GM18520 (cell line): ENCODE measurements around the gene ZSWIM8.
"Not testable (repeated sequence)": the region's sequence is repeated elsewhere in the genome, so short reads cannot be mapped to it uniquely, and the experiment has no call there.

Experiments
- ATAC-seq: cut with Tn5 transposase; IDR thresholded peaks from one replicate; pipeline ENCODE4 v1.9.1; 2021; ENCODE audit not compliant: unreplicated experiment

Gene ZSWIM8

DNA sequence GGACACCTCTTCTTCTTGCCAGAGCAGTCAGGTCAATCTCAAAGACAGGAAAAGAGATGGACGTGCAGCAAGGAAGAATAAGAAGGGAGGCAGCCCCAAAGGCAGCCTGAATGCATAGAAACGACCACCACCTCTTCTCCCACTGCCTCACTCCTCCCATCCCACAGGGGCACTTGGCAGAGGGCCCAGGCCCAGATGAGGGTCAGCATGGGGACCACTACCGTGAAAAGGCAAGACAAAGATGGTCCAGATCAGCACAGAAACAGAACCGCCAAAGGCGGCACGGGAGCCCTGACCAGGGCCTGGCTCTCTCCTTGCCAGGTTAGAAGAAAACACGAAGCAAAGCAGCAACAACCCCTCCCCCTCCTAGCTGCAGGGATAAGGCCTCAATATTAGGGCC is 27.9 kb downstream of the ZSWIM8 start:
- no peak for ATAC-seq

DNA sequence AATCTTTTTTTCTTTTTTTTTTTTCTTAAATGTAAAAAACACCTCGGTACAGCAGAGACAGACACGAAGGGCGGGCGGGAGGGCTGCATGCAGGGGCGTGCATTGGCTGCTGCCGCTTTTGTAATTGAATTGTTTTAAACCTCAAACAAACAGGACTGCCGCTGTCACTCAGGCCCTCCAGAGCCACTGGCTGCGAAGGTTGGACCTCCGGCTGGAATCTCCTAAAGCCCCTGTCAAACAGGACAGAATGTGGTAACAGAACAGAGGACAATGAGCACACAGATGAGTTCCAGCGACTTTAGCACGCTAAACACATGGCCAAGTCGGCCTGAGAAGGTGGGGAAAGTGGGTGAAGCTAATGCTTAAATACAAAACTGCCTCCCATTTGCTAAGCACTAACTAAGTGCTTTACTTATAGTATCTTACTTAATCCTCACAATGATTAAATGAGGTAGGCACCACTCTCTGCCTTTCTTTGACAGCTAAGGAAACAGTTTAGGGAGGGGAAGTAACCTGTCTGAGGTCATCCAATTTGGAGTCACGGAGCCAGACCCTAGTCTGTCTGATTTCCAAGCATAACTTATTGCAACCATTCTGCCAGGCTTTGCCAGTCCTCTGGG is 29.0 kb downstream of the ZSWIM8 start:
- ATAC-seq = no peak

- ATAC-seq = no peak
These were observed 29.7 kb downstream of the ZSWIM8 start for GRCh38 chr10:73814896-73815718.

- ATAC-seq = no peak
These were observed 30.3 kb downstream of the ZSWIM8 start for GRCh38 chr10:73815719-73816030.

DNA sequence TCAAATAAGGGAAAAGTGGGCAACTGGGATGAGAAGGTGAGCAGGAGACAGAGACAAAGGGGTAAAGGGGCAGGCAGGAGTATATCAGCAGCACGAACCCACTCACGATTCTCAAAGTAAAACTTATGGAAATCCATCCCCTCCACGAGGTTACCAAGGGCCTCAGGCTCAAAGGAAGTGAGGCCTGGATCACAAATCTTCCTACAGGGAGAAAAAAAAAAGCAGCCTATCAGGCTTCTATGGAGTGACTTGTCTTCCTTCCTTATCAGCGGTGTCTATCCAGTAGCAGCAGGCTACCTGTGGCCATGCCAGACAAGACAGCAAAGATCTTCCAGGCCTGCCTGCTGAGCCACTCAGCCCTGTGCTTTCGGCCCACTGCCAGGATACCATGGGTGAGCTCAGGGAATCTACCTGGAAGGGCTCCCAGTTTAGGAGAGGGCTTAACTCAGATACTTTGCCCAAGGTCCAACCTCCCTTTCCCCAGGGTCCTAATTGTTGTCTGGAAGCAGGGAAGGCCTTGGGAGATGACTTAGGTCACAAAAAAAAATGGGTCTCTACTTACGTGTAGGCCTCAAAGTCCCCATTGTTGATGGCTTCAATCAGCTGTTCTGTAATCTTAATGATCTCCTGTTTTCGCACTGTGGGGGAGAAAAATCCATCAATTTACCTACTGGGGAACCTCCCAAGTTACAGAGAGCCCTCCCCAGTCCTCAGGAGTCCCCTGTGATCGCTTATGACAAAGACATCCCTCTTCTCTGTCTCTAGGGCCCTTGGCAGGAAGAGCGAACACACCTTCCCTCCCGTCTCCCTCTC is 31.7 kb downstream of the ZSWIM8 start:
- ATAC-seq = no peak

GRCh38 chr10:73817826-73818225 is 32.4 kb downstream of the ZSWIM8 start:
- no peak for ATAC-seq

- no peak for ATAC-seq
These were observed 33.0 kb downstream of the ZSWIM8 start for GRCh38 chr10:73818402-73818801.

- ATAC-seq = no peak
These were observed 33.7 kb downstream of the ZSWIM8 start for GRCh38 chr10:73819081-73819480.

- no peak for ATAC-seq
These were observed 34.2 kb downstream of the ZSWIM8 start for GRCh38 chr10:73819513-73820093.

GRCh38 chr10:73823391-73823790 is 38.0 kb downstream of the ZSWIM8 start:
- no peak for ATAC-seq

DNA sequence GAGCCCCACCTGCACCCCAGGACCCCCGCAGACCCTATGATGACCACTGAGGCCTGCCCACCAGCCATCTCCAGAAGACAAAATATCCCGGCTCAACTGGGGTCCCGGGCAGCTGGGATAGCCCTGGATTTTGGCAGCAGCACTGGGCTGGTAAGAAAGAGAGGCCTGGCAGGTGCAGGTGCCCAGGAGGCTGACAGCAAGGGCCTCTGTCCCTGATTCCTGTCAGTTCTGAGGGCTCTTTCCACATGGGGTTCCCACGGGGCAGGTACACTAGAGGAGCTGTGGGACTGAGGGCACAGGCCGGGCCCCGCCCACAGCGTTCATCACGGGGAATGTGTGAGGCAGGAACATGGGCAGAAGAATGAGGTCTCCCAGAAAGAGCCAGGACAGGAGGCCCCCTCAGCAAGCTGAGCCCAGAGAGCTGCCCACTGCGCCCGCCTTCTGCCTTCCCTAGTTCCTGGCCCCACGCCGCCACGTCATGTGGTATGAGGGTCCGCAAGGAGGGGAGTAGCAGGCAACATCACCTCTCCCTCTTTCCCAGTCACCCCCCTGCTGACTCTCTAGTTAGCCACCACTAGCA is 38.8 kb downstream of the ZSWIM8 start:
- no peak for ATAC-seq

DNA sequence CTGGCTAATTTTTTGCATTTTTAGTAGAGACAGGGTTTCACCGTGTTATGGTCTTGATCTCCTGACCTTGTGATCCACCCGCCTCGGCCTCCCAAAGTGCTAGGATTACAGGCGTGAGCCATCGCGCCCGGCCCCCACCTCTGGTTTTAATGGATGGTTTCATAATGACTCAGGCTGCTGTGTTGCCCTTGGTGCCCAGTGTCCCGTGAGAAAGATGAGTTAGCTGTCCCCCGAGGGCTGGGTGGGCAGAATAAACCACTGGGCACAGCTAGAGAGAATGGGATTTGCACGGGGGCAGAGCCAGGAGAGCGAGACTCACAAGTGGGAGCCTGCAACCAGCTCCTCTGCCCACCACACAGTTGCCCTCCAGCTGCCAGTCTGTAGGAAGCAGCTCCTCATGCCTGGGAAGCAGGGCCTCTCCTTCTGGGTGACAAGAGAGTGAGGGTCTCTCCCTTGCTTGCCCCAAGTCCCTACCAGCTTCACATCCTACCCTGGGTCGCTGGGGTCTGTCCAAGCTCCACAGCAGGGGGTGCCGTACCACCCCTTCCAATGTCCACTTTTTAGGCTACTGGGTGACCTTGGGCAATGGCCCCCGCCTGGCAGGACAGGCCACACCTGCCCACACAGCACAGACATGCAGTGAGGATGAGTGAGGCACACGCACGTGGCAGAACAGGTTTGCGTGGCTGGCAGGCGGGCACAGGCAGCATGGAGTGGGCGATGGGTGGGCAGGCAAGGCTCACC is 42.1 kb downstream of the ZSWIM8 start:
- no peak for ATAC-seq

DNA sequence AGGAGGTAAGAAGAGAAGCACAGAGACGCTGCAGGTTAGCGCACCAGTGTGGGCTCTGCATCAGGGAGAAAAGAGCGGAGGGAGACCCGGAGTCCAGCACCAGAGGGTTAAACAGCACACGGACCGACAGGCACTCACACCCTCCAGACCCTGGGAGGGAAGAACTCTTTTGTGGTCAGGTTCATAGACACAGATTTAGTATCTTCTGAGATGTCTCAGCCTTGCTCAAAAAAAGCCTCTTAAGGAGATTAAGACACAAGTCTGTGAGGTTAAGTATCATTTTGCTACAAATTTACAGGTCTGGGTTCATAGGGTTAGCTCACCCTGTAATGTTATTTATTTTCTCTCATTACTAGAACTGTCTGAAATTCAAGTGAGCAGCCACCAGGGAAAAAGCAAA is 42.8 kb downstream of the ZSWIM8 start:
- ATAC-seq = no peak

- ATAC-seq = not testable (repeated sequence)
These were observed 43.7 kb downstream of the ZSWIM8 start for GRCh38 chr10:73829090-73829489.

DNA sequence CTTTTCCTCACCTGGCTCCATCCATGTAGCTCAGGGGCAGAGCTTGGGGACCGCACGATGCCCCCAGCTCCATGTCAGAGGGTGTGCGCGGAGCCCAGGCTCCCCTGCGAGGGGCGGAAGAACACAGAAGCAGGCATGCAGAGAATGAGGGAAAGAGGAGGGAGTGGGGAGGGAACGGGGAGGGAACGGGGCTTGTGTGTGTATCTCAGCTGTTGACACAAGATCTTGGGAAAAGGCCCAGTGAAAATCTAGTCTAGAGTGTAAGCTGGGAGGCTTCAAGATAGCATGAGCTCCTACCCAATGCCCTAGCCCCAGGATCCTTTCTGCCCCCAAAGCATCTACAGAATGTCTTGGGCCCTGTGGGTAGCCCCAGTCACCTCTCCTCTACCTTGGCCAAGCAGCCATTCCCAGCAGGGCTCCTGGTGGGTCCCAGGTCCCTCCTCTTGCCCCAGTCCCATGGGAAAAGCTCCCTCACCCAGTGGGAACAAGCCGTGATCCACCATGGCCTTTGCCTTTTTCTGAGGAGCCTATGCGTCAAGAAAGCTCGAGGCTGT is 51.1 kb downstream of the ZSWIM8 start:
- ATAC-seq = no peak

DNA sequence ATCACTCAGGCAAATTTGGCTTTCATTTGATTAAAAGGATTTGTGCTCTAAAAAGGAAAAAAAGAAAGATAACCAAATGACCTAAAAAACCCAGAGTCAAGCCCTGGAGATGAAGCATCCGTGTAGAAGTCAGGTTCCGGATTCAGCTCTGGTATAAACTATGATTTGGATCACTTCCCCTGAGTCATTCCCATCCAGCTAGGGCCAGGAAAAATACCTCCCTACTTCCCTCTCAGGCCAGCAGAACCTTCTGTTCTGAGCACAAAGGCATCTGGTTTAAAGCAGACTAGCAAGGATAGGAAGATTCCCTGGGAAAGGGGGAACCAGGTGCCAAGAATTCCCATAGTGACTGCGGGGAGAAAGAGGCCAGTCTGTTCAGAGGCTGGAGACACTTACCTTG is 51.7 kb downstream of the ZSWIM8 start:
- ATAC-seq = no peak

DNA sequence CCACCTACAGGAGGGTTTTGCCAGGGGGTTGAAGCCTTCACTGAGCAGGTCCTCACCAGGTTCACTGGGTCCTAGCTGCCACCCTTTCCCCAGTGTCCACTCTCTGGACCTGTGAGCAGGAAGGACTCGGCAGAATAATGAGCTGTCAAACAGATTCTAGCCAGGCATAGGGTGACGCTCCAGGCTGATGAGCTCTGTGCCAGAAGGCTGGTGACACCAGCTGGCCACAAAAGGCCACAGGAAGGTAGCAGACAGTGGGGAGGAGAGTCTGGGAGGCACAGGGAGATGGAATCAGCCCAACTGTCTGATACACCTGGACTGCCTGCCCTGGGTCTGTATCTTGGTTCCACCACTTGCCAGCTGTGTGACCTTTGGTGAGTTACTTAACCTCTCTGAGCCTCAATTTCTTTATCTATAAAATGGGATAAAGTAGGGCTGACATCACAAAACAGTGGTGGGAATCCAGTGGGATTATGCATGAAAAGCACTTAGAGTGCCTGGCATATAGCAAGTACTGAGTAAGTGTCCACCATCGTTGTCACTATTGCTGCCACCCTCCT is 52.7 kb downstream of the ZSWIM8 start:
- ATAC-seq = no peak

- ATAC-seq = no peak
These were observed 53.4 kb downstream of the ZSWIM8 start for GRCh38 chr10:73838827-73839226.

DNA sequence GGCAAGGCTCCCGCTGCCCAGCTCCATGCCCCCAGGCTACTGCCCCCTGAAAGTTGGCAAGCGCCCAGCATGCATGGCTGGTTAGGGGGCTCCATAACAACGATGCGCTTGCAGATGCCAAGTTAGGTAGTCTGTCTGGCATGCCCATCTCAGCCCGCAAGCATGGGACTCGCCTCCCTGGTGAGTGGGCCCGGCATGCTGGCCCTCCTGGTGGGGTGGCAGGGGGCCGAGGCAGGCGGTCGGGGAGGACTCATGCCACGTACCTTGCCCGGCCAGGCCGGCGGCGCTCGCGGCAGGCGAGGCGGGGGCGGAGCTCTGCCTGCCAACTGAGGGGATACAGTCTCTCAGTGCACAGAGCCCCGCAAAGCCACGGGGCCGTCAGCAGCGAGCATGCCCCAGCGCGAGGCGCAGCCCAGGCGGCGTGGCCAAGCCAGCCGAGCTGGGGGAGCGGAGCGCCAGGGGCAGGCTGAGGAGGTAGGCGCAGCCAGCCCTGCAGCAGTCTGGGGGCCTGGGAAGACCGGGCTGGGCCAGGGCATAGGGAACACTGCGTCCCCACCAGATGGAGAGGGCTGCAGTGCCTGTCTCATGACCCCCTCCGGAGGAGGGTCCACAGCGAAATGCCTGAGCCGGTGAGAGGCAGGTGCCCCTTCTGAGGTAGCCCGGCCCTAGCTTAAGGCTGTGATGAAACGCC is 54.0 kb downstream of the ZSWIM8 start:
- no peak for ATAC-seq
